ENCODE data around the gene CASR. TPM values are rescaled to one million over a fixed set of nuclear protein-coding genes. Genes with fewer than 3 reads are reported as not detected.

The CASR gene
- total and polyA plus RNA-seq, 2 of the 4 experiments (the other 2 are of a cell fraction) = not detected

GRCh38 chr3:122178711-122179110 is 4.8 kb upstream of the CASR start:
- ChIA-PET POLR2A (ENCODE audit: unreplicated experiment) (no interaction called here), CTCF (no interaction called here)
- H4K20me1 ChIP-seq (ENCODE audit: insufficient read depth, low read length) = no peaks in the 10 kb centered on the region
- no TSS peak for BruUV-seq (replicated peaks)
- H3K9me1 ChIP-seq (ENCODE audit: insufficient read depth, low read length) = no peaks in the 10 kb centered on the region
- peaks cover 12% of the 10 kb centered on the region for H3K27me3 ChIP-seq (ENCODE audit: control insufficient read depth, insufficient read depth, low read length)
- H3K4me3 ChIP-seq (ENCODE audit: insufficient read depth, low read depth, low read length) = no peak overlapping the region
- H3K4me1 ChIP-seq (ENCODE audit: control insufficient read depth, insufficient read depth, low read length) = no peaks in the 10 kb centered on the region
- no peak overlapping the region for H3K4ac ChIP-seq (ENCODE audit: low read depth, low read length)
- H2AK9ac ChIP-seq (replicated peaks; ENCODE audit: low read depth, low read length, poor library complexity) = no peak overlapping the region
- no peak overlapping the region for H3K23ac ChIP-seq (ENCODE audit: low read depth, low read length)
- H2AFZ ChIP-seq (replicated peaks; ENCODE audit: low read length, poor library complexity) = no peak overlapping the region
- H3K4me2 ChIP-seq (ENCODE audit: low read depth, low read length) = no peak overlapping the region
- no peak overlapping the region for H2BK20ac ChIP-seq (ENCODE audit: low read depth, low read length)
- no peak overlapping the region for H4K8ac ChIP-seq (ENCODE audit: low read depth in 2 of 2, low read length in 2 of 2)
- H3K18ac ChIP-seq (ENCODE audit: low read depth, low read length) = no peak overlapping the region
- H3K9ac ChIP-seq (ENCODE audit: low read depth, low read length) = no peak overlapping the region
- in situ Hi-C loops (cut with MboI; ENCODE audit: low sequenced_read_pairs) (no loop called here), intact Hi-C loops (cut with micrococcal nuclease) (no loop called here), dilution Hi-C loops (cut with HindIII; ENCODE audit: low sequenced_read_pairs, unreplicated experiment) (no loop called here)
- no peak for DNase-seq
- no peak overlapping the region for H3K27ac ChIP-seq (ENCODE audit: insufficient read depth, low read length)
- no peak overlapping the region for H2BK15ac ChIP-seq (ENCODE audit: low read depth, low read length)
- no peaks in the 10 kb centered on the region for H3K9me3 ChIP-seq (ENCODE audit: control insufficient read depth, insufficient read depth, low read length)
- no peak overlapping the region for H4K5ac ChIP-seq (ENCODE audit: low read depth, low read length)
- H2BK120ac ChIP-seq (ENCODE audit: low read depth, low read length) = no peak overlapping the region
- no peak for TF ChIP-seq POLR2A (IDR thresholded peaks at IDR 0.05; ENCODE audit: low read depth, low read length)
- no peak for TF ChIP-seq CHD1 (IDR thresholded peaks at IDR 0.05; ENCODE audit: low read depth, low read length)
- no peak for TF ChIP-seq SMC3 (IDR thresholded peaks at IDR 0.05; ENCODE audit: low read depth, low read length)
- TF ChIP-seq, protein P1, sequence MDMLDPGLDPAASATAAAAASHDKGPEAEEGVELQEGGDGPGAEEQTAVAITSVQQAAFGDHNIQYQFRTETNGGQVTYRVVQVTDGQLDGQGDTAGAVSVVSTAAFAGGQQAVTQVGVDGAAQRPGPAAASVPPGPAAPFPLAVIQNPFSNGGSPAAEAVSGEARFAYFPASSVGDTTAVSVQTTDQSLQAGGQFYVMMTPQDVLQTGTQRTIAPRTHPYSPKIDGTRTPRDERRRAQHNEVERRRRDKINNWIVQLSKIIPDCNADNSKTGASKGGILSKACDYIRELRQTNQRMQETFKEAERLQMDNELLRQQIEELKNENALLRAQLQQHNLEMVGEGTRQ (IDR thresholded peaks at IDR 0.05; ENCODE audit: low read depth, low read length) = no peak
- no peak for TF ChIP-seq ELK1 (IDR thresholded peaks at IDR 0.05; ENCODE audit: borderline replicate concordance, low read depth, low read length)
- TF ChIP-seq MAZ (IDR thresholded peaks at IDR 0.05; ENCODE audit: borderline replicate concordance, low read depth, low read length) = no peak
- no peak for TF ChIP-seq BHLHE40 (IDR thresholded peaks at IDR 0.05; ENCODE audit: low read depth, low read length)
- TF ChIP-seq CEBPB (IDR thresholded peaks at IDR 0.05; ENCODE audit: low read depth, low read length) = no peak
- no peak for ATAC-seq (ENCODE audit: low read depth)
- no peaks in the 10 kb centered on the region for H3K36me3 ChIP-seq (ENCODE audit: control insufficient read depth, insufficient read depth, low read length)
- H3K14ac ChIP-seq (replicated peaks; ENCODE audit: low read depth, low read length) = no peak overlapping the region
- no CpG with 5 or more reads among the region's 5 CpGs for WGBS, 2 experiments (ENCODE audit: extremely low coverage in 2 of 2, insufficient read length in 1 of 2)
- no peak overlapping the region for H2BK5ac ChIP-seq (ENCODE audit: low read depth, low read length, poor library complexity, severe bottlenecking)
- no peak overlapping the region for H2AK5ac ChIP-seq (ENCODE audit: low read depth, low read length)
- no peak overlapping the region for H3K56ac ChIP-seq (ENCODE audit: extremely low read depth, insufficient read depth, low read length)
- no peak overlapping the region for H4K91ac ChIP-seq (ENCODE audit: insufficient read depth, low read depth, low read length)
- H3K79me1 ChIP-seq (ENCODE audit: low read depth in 1 of 2, low read length in 2 of 2) = no peaks in the 10 kb centered on the region

All from IMR-90 (cell line).